Measurements from ENCODE around the gene DCC.

The DCC gene

DNA sequence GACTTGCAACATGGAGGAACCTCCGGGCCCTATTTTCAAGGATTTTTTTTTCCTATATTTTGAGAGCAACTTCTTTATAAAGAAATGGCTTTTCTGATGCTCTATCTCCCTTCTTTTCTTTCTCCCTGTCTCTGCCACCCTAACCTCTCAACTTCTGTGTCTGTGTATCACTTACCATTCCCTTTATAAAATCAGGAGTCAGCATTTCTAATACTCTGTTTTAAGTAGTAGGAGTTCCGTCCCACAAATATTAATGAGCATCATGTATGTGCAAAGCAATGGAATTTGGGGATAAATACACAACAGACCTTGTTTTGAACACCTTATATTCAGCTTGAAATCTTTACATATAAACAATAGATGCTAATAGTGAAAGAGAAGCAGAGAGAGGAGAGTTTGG is 268.0 kb downstream of the DCC start:
- no peak for ATAC-seq

DNA sequence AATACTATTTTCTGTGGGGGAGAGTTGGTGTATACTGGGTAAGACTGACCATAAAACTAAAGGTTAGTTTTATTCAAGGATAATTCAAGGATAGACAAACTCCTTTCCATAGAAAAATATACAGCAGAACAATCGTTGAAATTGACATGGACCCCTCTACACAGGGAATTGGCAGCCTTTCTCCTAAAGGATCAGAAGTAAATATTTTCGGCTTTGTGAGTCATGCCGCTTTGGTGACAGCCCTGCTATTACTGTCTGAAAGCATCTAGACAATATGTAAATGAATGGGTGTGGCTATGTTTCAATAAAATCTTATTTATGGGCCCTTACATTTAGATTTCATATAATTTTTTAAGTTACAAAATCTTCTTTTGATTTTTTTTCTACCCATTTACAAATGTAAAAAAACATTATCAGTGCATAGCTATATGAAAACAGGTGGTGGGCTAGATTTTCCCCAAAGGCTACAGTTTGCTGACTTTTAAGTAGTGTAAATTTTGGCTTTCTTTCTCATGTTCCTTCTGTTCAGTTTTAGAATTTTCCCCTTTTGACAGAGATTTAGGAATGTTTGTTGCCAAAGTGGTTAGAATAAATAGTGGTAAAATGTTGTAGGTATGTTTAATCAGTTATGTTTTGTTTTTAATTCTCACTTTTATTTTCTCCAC is 270.6 kb downstream of the DCC start:
- no peak for ATAC-seq

DNA sequence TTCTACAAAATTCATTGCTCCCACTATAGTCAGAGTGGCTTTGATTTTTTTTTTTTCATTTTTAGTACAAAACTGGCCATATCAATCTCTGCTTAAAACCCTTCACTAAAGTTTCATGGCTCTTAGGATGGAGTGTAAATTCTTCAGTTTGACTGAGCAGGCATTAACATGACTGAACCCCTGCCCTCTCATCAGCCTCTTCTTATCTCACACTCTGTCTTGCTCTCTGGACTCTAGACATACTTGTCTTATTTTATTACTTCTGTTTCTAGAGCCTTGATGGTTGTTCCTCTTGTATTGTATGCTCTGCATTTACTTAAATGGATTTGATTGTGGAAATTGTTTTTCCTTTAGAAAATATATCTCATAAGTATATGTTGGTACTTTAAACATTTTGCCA is 272.4 kb downstream of the DCC start:
- ATAC-seq = no peak

DNA sequence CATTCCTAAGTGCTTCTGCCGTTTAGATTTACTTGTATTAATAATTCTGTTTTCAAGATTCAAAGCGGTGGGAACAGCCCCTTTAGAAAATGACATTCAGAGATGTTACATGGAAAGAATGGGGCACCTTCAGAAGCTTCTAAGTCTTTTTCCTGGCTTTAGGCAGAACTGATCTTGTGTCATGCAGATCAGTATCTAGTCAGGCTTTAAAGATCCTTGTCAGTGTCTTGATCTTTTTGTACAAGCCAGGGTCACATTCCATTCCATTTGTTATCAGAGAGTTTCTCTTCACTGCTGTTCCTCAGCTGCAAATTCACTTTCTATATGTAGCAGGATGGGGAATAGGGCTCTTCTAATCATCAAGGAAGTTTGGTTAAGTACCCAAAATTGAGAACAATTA is 275.3 kb downstream of the DCC start:
- ATAC-seq = no peak

DNA sequence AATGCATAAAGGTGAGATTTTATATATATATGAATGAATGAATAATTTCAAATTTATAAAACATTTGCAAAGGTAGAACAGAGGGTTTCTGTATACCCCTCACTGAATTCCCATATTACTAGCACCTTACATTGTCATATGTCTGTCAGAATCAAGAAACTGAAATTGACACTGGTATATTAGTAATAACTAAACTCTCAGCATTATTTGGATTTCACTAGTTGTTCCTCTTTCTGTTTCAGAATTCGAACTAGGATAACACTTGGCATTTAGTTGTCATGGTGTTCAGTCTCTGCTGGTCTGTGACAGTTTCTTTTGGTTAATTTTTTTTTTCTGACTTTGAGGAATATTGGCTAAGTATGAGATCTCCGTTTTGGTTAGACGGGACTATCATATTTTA is 275.9 kb downstream of the DCC start:
- no peak for ATAC-seq

DNA sequence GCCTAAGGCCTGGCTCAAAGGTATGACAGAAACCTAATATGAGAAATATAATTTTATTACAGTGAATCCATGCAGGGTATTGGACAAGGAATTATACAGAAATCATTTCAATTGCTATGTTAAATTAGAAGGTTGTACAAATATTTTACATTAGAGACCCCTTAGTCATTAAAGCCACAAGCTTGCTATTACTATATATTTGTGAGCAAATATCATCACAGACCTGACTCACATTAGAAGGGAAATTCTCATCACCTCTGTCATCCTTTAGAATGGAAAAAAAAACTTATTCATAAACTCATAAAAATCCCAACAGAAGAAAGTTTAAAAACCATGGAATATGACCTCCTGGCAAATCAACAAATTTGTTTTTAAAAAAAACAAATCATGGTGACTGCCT is 277.9 kb downstream of the DCC start:
- ATAC-seq = no peak

- ATAC-seq = no peak
Observed at GRCh38 chr18:52620926-52621439, 281.0 kb downstream of the DCC start.

- ATAC-seq = no peak
Observed at GRCh38 chr18:52624702-52625101, 284.7 kb downstream of the DCC start.

DNA sequence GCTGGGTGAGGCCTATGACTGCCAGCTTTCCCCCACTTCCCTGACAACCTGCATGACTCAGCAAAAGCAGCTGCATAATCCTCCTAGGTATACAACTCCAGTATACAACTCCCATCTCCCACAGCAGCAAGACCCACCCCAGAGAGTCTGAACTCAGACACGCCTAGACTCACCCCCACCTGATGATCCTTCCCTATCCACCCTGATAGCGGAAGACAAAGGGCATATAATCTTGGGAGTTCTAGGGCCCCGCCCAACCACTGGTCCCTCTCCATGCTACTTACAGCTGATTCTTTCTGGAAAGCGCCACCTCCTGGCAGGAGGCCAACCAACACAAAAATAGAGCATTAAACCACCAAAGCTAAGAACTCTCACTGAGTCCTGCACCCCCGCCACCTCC is 296.5 kb downstream of the DCC start:
- ATAC-seq = no peak

DNA sequence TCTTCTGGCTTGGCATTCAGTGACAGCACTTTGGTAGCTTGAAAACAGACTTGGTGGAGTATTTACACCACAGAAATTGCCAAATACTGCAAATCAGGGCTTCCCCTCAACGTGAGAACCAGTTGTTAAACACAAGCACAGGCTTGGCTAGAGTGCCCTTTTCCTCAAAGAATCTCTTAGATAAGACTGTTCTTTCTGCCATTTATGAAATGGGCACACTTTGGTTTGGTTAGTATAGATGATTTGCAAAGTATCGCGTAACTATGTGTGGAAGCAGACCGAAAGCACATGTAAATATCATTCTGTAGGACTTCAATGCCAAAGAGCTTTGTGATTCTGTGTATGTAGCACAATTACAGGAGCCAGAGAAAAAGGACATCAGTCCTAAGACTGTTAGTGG is 308.2 kb downstream of the DCC start:
- ATAC-seq = no peak

DNA sequence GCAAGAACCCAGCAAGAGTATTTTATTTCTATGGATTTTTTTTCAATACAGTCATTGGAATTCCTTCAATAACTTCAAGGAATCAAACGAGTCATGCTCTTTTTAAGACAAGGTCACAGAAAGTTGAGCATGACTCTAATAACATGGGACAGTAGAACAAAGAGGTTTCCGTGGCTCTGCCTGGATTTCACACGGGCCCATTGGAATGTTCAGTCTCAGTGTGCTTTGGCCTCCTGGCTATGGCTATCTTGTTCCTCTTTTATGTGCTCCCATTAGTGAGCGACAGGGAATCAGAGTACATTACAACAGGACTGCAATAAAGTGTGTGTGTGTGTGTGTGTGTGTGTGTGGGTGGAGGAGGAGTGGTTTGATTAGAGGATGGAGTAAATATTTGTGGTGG is 312.4 kb downstream of the DCC start:
- ATAC-seq = no peak

DNA sequence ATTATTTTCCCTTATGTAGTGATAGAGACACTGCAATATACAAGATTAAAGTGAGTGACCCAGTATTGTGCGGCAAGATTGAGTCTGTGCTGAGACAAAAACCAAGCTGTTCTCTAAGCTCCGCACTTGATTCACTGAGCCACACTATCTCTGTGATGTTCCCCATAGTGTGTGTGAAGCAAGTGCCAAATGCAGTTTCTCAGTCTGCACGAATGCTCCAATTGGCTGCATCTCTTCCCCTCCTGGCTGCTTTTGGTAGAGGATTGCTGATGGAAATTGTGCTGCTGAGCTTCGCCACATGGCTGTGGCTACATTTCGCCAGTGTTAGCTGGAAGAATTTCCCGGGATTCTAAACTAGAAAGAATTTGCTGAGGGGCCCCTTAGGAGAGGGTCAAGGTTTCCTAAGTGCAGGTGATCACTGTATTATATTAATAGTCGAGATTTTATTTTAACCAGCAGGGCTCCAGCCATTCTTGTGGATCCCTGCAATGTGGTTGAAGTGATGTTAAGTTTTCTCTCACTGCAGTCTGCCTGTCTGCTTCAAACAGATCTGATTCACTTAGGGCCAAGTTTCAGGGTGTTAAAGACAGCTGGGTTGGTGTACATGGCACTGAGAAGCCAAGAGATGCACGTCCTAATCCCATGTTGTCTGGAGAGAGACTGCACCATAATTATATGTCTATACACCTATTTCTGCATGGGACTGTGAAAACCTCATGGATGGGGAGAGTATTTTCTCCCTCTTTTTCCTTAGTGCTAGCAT is 317.2 kb downstream of the DCC start:
- no peak for ATAC-seq

- ATAC-seq = no peak
Observed at GRCh38 chr18:52667463-52668065, 327.6 kb downstream of the DCC start.

DNA sequence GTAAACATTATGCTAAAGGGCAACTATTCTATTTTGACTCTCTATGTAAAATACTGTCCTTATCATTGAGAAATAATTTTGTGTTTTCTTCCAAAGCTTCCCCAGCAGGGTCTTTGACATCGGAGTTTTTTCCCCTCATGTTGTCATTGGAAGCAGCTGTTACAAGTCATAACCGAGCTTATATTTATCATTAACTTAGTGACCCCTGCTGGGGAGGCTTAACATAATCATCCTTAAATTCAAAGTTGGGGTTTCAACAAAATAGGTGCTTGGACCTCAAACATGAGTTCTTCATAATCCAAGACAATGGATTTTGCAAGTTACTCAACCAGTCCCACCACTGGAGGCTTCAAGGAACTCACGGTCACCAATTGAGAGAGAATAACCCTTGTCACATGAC is 330.9 kb downstream of the DCC start:
- no peak for ATAC-seq

DNA sequence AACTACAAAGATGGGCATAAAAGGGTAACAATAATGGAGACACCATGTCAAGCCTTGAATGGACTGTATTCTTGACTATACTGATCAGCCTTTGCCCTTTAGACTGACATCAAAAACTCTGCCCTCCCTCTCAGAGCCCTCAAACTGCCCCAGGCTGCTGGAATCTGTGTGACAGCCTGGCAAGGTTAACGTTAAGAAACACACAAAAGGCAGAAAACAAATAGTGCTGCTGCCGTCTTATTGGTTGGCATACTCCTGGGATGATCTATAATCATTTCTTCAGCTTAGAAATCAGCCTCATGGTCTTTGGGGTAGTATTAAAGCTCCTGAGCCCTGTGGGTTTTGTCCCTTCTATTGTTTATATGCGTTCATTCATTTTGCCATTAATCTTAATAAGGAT is 338.0 kb downstream of the DCC start:
- ATAC-seq = no peak

GRCh38 chr18:52678551-52678950 is 338.6 kb downstream of the DCC start:
- ATAC-seq = no peak

DNA sequence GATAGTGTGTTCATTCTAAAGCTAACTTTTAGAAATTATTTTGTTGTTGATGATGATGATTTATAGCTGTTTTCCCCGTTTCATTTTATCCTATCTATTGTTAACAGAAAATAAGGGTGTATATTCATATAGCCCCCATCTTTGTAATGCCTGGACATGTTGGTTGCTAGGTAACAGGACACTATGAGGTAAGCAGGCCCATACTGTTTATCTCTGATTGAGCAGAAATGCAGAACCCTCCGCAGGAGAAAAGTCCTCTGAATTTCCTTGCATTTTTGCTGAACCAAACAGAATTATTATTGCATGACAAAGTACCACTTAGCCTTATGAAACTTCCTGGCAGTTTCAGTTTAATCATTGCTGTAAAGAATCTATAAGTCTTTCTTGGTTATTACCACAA is 339.4 kb downstream of the DCC start:
- no peak for ATAC-seq

DNA sequence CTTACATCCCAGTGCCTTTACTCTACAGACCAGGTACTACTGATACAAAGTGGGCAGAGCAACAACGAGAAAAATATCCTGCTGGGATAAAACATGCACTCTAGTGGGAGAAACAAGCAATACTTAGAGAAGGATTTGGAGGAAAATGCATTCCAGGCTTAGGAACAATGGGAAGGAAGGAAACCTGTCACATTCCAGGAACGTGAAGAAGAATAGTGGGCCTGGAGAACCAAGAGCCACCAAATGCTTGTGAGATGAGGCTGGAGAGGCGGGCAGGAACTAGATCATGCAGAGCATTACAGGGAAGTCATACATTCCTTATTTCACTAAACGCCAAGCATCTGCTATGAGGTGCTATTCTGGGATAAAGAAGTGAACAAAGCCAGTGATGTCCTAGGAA is 342.3 kb downstream of the DCC start:
- ATAC-seq = no peak

DNA sequence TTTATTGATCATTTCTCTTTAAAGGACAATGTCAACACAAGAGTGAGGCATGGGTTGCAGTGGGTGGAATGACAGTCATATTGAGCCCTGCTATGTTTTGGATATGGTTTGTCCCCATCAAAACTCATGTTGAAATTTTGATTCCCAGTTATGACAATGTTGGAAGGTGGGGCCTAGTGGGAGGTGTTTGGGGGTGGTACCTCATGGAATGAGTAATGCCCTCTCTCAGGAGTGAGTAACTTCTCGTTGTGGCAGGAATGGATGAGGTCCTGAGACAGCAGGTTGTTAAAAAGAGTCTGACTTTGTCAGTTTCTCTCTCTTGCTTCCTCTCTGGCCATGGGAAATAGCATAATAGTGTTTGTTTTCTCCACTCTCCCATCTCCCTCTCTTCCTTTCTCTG is 345.3 kb downstream of the DCC start:
- ATAC-seq = no peak

- no peak for ATAC-seq
Observed at GRCh38 chr18:52691841-52692240, 351.8 kb downstream of the DCC start.

DNA sequence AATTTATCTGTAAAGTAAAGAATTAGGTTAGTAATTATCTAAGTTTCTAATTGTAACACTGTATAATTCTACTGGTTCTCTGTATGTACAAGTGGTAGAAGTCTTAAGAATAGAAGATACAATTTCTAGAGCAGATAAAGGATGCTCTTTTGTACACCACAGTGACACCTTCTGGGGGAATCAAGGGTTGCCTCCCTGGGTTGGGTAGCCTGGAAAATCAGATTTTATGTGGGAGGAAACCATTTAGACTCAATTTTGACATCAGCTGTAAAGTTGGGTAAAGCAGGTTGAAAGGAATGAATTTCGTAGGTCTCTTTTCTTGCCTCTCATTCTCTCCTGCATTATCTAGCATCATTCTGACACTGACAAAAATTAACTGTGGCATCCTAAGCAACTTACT is 354.8 kb downstream of the DCC start:
- ATAC-seq = no peak

- ATAC-seq = no peak
Observed at GRCh38 chr18:52700116-52700515, 360.1 kb downstream of the DCC start.

GRCh38 chr18:52700816-52701215 is 360.8 kb downstream of the DCC start:
- ATAC-seq = no peak
